Measurements from ENCODE around the gene NUMB.

NUMB gene

DNA sequence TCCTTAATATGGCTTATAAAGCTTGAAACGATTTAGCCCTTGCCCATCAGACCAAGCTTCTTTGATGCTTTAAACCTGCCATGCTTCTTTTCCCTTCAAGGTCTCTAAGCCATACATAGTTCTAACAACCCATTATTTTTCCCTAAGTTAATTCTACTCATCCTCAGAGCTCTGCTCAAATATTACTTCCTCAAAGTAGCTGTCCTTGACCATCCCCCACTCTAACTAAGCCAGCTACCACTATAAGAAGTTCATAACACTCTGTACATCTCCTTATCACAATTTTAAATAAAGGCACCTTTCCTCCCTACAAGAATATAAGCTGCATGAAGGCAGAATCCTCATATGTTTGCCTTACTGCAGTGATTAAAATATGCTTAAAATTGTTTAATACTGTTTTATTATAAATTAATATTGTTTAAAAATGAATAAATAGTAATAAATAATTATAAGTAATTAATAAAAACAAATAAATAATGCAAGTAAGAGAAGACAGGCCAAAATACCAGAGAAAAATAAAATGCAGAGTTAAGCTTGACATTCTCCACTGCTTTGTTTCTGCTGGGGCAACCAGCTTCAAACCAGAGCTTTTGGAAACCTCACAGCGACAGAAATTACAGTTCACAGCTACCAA lies 76.8 kb downstream of the NUMB start:
- no peak overlapping the region for H3K4me3 ChIP-seq (ENCODE audit: low read depth, low read length)
- TF ChIP-seq, protein P1, sequence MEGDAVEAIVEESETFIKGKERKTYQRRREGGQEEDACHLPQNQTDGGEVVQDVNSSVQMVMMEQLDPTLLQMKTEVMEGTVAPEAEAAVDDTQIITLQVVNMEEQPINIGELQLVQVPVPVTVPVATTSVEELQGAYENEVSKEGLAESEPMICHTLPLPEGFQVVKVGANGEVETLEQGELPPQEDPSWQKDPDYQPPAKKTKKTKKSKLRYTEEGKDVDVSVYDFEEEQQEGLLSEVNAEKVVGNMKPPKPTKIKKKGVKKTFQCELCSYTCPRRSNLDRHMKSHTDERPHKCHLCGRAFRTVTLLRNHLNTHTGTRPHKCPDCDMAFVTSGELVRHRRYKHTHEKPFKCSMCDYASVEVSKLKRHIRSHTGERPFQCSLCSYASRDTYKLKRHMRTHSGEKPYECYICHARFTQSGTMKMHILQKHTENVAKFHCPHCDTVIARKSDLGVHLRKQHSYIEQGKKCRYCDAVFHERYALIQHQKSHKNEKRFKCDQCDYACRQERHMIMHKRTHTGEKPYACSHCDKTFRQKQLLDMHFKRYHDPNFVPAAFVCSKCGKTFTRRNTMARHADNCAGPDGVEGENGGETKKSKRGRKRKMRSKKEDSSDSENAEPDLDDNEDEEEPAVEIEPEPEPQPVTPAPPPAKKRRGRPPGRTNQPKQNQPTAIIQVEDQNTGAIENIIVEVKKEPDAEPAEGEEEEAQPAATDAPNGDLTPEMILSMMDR (IDR thresholded peaks at IDR 0.05; ENCODE audit: borderline replicate concordance, insufficient read depth, low read depth, low read length), result no peak

DNA sequence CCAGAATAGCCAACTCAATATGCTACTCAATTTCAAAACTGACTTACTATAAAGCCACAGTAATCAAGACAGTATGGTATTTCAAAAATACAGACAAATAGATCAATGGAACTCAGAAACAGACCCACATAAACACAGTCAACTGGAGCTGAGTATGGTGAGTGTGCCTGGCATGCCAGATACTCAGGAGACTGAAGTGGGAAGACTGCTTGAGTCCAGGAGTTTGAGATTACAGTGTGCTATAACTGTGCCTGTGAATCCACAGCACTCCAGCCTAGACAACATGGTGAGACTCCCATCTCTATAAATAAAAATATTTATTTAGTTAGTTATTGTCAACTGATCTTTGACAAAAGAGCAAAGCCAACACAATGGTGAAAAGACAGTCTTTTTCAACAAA lies 81.8 kb downstream of the NUMB start:
- no peak overlapping the region for H3K4me3 ChIP-seq (ENCODE audit: low read depth, low read length)
- TF ChIP-seq, protein P1 (IDR thresholded peaks at IDR 0.05; ENCODE audit: borderline replicate concordance, insufficient read depth, low read depth, low read length), result no peak

DNA sequence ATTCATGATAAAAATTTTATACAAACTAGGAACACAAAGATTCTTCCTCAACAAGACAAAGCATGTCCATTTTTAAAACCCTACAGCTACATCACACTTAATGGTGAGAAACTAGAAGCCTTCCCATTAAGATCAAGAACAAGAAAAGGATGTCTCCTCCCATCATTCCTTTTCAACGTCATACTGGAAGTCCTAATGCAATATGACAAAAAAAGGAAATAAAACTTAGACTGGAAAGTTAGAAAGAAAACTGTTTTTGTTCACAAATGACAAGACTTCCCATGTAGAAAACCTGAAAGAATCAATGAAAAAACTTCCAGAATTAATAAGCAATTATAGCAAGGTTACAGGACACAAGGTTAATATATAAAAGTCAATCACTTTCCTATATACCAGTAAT lies 82.5 kb downstream of the NUMB start:
- H3K4me3 ChIP-seq (ENCODE audit: low read depth, low read length), result no peak overlapping the region
- TF ChIP-seq, protein P1 (IDR thresholded peaks at IDR 0.05; ENCODE audit: borderline replicate concordance, insufficient read depth, low read depth, low read length), result no peak

DNA sequence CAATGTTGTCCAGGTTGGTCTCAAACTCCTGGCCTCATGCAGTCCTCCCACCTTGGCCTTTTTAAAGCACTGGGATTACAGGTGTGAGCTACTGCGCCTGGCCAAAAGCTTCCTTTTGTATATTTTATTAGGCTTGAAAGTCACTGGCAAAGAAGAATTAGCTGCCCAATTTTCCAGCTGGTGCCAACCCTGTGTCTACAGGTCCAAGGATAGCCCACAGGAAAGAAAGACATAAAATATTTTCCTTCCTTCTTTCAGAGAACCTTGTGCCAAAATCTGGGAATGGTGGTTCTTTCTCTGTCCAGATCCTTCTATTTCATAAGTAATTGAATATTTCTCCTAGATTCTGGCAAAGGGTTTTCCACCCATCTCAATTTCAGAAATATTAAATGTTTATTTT lies 84.1 kb downstream of the NUMB start:
- no peak overlapping the region for H3K4me3 ChIP-seq (ENCODE audit: low read depth, low read length)
- TF ChIP-seq, protein P1 (IDR thresholded peaks at IDR 0.05; ENCODE audit: borderline replicate concordance, insufficient read depth, low read depth, low read length), result no peak

DNA sequence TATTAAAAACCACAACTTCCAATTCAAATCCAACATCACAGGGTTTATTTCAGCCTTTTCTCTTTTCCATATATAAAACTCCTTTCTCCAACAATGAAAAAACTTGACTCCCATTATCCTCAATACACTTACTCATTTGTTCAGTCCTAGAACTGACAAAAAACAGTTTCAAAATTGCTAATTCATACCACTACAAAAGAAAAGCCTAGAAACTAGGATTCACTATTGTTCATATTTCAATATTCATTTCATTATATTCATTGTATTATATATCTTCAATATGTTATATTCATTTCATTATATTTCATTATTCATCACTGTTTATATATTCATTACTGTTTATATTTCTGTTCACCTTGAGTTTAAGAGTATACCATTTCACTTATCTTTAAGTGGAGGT lies 85.8 kb downstream of the NUMB start:
- no peak overlapping the region for H3K4me3 ChIP-seq (ENCODE audit: low read depth, low read length)
- TF ChIP-seq, protein P1 (IDR thresholded peaks at IDR 0.05; ENCODE audit: borderline replicate concordance, insufficient read depth, low read depth, low read length), result no peak

DNA sequence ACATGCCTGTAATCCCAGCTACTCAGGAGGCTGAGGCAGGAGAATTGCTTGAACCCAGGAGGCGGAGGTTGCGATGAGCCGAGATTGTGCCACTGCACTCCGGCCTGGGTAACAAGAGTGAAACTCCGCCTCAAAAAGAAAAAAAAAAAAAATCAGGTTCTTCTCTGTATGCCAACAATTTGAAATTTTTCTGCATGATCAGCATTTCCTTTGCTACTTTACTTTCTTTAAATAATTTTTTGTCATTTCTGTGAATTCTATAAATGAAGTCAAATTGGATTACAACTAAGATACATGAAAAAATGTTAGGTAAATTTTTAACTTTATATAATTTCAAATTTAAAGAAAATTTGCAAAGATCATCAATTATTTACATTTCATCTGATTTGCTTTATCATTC lies 87.8 kb downstream of the NUMB start:
- no peak overlapping the region for H3K4me3 ChIP-seq (ENCODE audit: low read depth, low read length)
- TF ChIP-seq, protein P1 (IDR thresholded peaks at IDR 0.05; ENCODE audit: borderline replicate concordance, insufficient read depth, low read depth, low read length), result no peak

DNA sequence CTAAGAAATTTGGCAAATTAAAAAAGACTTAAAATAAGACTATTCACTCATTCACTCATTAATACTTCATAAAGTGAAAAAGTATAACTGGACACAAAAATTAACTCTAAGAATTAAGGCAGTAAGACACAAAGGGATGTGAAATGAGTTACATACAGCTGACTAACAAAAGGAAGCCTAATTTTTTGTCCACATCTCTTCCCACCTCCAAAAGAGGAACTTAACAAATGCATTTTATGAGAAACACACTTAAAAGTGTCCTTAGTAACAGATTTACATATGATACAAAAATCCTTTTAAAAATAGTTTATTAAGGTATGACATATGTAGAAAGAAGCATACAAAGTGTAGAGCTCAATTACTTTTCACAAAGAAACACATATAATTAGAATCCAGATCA lies 88.9 kb downstream of the NUMB start:
- TF ChIP-seq, protein P1 (IDR thresholded peaks at IDR 0.05; ENCODE audit: borderline replicate concordance, insufficient read depth, low read depth, low read length), result no peak
- H3K4me3 ChIP-seq (ENCODE audit: low read depth, low read length), result no peak overlapping the region
